CD4-positive, alpha-beta T cell treated with Interleukin-17A for 4 hours (primary cell): ENCODE data around the gene RGS11.
"Not testable (repeated sequence)": the region's sequence is repeated elsewhere in the genome, so short reads cannot be mapped to it uniquely, and the experiment has no call there.

Experiments
- DNase-seq: peaks from one replicate; pipeline ENCODE4 v3.0.0-alpha.2; 2020; ENCODE audit warnings: mixed read lengths

RGS11 gene

GRCh38 chr16:279531-279930 lies 3.8 kb upstream of the RGS11 start:
- DNase-seq = no peak

- peak; percentile 15 for DNase-seq
Measured at GRCh38 chr16:278863-279366, 3.2 kb upstream of the RGS11 start.

GRCh38 chr16:276426-277077 lies 808 bp upstream of the RGS11 start:
- DNase-seq = no peak

DNA sequence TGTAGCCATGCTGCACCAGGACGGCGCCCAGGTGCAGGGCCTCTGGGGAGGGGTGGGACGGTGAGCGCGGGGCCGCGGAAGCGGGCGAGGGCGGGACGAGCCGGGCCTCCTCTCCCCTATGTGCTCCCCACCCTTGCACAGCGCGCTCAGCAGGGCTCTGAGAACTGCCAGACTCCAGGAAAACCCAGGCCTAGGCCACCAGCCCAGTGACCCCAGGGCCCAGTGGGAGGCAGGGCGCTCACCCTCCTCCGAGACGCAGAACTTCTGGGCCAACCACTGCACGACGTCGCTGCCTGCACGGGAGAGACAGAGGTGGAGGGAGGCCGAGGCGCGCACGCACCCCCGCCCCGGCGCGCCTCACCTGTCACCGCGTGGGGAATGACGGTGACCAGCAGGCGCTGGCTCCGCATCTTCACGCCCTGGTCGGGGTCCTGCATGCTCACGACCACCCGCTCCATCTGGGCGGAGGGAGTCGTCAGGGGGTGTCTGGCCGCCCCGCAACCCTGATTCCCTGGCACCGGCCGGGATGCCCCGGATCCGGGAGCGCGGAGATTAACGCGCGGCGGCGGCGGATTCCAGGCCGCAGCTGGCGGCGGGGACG lies 603 bp downstream of the RGS11 start:
- DNase-seq = peak; percentile 18

- DNase-seq = no peak
Measured at GRCh38 chr16:273547-274421, 2.0 kb downstream of the RGS11 start.

DNA sequence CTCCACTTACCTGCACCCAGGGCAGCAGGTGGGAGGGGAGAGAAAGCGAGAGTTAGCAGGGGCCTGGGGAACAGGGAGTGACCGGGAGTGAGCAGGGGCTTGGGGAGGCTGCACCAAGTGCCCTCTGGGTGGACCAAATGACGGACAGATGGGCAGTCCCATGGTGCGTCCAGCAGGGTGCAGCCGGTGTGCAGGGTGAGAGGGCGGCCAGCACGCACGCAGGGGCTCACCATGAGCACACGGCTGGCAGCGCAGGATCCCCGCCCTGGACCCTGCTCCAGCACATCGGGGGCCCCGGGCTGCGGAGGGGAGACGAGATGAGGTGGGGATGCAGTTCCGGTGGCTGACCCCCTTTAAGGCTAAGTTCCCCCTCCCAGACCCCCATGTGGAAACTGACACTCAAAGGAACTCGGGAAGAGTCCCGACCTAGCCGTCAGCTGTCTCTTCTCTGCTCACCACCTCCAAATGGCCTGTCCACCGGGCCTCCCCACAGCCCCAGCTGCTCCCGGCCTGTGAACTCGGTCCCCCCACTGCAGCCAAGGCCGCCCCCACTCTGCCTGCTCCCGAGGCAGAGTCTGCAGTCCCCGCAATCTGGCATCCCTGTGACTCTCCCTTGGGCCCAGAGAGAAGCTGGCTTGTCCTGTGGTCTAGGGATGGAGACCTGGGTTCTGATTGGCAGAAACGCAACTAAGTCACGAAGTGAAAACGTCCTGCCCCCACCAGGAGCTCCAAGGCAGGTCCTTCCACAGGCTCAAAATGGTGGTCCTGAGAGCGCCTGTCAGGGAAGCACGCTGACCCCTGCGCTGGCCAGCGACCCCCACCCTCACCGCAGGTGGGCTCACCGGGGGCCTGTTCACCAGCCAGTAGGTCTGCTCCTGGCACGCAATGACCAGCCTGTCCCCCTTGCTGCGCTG lies 2.9 kb downstream of the RGS11 start:
- DNase-seq = no peak

- DNase-seq = no peak
Measured at GRCh38 chr16:270381-271255, 5.1 kb downstream of the RGS11 start.

DNA sequence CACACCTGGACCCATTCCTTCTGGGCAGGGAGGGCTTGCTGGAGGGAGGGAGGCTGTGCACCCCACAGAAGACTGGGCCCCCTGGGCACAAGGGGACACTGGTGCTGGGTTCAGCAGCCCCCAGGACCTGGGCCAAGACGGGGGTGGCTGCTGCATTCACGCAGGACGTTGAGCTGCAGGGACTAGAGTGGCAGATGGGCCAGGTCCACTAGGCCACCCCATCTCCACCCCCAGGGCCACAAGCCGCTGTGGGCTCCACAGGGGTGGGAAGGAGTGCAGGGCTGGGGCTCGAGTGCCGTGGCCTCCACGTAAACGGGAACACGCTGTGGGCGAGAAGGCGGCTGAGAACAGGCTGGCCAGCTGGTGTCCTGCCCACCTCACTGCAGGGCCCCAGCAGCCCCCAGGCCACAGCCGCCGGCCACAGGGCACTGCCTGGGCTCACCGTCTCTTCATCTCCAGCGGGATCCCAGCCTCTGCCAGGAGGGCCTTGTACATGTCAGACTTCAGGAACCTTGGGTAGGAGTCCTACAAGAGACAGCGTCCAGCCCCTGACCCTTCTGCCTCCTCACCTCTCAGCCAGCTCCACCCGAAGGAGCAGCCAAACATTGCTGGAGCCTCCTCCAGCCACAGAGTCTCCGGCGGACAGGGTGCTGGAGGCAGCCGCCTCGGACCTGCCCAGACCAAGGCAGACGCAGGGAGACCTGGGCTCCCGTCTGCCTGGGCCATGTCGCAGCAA lies 6.5 kb downstream of the RGS11 start:
- no peak for DNase-seq

GRCh38 chr16:268141-269053 lies 7.3 kb downstream of the RGS11 start:
- DNase-seq = no peak

DNA sequence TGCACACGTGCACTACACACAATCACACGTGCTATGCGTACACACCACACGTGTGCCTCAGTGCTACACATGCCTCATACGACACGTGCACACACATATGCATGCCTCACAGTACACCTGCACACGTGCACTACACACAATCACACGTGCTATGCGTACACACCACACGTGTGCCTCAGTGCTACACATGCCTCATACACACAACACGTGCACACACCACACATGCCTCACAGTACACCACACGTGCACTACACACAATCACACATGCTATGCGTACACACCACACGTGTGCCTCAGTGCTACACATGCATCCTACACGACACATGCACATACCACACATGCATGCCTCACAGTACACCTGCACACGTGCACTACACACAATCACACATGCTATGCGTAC lies 8.2 kb downstream of the RGS11 start:
- not testable (repeated sequence) for DNase-seq

GRCh38 chr16:266258-267164 lies 9.2 kb downstream of the RGS11 start:
- DNase-seq = no peak

- DNase-seq = no peak
Measured at GRCh38 chr16:265711-266110, 10.0 kb downstream of the RGS11 start.

- no peak for DNase-seq
Measured at GRCh38 chr16:265002-265529, 10.7 kb downstream of the RGS11 start.

- no peak for DNase-seq
Measured at GRCh38 chr16:264440-264951, 11.2 kb downstream of the RGS11 start.

DNA sequence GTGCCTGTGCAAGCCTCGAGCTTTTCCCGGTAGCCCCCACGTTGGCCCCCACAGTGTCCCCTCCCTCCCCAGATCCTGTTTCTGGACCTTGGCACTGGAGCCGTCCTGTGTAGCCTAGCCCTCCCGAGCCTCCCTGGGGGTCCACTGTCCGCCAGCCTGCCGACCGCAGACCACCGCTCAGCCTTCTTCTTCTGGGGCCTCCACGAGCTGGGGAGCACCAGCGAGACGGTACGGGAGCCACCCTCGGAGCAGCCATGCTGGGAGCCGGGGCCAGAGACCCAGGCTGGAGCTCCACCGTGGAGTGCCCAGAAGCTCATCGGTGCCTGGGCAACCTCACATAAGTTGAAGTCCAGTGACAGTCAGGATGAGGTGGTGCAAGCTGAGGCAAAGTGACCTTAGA lies 11.8 kb downstream of the RGS11 start:
- DNase-seq = no peak

GRCh38 chr16:263182-263774 lies 12.5 kb downstream of the RGS11 start:
- no peak for DNase-seq

DNA sequence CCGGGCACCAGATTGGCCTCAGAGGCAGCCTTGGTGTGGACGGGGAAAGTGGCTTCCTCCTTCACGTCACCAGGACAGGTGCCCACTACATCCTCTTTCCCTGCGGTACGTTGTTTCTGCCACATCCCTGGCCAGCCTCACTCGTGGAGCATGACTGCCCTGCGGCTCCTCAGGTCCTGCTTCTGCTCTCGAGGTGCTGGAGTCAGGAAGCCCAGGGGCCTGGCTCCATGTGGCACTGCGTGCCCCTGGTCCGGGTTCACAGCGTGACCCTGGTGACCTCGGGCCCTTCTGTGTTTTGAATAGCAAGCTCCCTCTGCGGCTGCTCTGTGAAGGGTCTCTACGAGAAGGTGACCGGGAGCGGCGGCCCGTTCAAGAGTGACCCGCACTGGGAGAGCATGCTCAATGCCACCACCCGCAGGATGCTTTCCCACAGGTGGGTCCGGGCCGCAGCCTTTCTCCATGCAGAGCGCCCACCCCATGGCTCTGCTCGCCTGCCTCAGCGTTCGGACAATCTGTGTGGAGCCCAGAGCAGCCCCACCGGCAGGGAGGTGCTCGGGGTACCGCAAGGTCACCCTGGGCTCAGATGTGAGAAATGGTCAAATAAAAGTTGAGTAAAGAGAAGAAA lies 13.5 kb downstream of the RGS11 start:
- no peak for DNase-seq
